GM10266 (cell line): ENCODE data around the gene GDF10.

Source experiments
- DNase-seq: peaks from one replicate; pipeline ENCODE4 v3.0.0; 2012; ENCODE audit errors: extremely low spot score
- TF ChIP-seq, protein P1 (sequence below): IDR thresholded peaks from 2 replicates; pipeline ENCODE4 v1.5.1; 2012; ENCODE audit warnings: mild to moderate bottlenecking, low read depth; ENCODE audit not compliant: control insufficient read depth, insufficient read depth; ENCODE audit errors: missing control alignments

GDF10 gene

DNA sequence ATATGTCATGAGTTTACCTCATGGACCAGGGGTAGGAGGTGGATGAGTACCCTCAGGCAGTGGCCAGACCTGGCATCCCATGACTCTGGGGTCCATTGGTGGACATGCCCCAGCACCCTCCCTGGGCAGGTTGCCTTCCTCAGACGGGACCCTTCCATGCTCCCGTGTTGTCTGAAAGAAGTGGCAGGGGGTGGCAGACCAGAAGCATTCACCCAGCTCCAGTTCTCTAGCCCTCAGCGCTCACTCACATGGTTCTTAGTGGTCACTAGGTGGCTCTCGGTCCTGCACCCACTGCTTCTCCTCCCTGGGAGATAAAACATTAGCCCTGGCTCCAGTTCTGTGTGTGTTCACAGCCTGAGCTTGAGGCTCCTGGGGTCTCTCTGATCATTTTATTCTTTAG is 54.2 kb downstream of the GDF10 start:
- no peak for DNase-seq
- TF ChIP-seq, protein P1, sequence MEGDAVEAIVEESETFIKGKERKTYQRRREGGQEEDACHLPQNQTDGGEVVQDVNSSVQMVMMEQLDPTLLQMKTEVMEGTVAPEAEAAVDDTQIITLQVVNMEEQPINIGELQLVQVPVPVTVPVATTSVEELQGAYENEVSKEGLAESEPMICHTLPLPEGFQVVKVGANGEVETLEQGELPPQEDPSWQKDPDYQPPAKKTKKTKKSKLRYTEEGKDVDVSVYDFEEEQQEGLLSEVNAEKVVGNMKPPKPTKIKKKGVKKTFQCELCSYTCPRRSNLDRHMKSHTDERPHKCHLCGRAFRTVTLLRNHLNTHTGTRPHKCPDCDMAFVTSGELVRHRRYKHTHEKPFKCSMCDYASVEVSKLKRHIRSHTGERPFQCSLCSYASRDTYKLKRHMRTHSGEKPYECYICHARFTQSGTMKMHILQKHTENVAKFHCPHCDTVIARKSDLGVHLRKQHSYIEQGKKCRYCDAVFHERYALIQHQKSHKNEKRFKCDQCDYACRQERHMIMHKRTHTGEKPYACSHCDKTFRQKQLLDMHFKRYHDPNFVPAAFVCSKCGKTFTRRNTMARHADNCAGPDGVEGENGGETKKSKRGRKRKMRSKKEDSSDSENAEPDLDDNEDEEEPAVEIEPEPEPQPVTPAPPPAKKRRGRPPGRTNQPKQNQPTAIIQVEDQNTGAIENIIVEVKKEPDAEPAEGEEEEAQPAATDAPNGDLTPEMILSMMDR = no peak

GRCh38 chr10:47354900-47355299 is 54.9 kb downstream of the GDF10 start:
- no peak for DNase-seq
- TF ChIP-seq, protein P1 = no peak

DNA sequence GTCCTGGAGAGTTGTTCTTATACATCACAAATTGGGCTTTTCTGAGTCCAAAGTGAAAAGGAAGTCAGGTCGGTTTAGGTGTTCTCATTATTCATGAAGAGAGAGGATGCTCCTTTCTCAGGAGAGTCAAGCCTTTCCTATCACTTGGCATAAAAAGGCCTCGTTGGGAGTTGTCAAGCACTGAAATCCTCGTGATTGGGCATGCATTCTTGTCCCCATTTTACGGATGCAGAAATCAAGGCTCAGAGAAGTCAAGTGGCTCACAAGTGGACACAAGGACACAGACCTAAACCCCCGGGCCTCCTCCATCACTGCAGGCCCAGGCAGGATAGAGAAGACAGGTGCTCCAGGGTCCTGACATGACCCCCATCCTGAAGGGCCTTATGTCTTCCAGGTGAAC is 56.7 kb downstream of the GDF10 start:
- no peak for DNase-seq
- TF ChIP-seq, protein P1 = no peak

GRCh38 chr10:47357131-47357582 is 57.2 kb downstream of the GDF10 start:
- TF ChIP-seq, protein P1 = no peak
- no peak for DNase-seq

DNA sequence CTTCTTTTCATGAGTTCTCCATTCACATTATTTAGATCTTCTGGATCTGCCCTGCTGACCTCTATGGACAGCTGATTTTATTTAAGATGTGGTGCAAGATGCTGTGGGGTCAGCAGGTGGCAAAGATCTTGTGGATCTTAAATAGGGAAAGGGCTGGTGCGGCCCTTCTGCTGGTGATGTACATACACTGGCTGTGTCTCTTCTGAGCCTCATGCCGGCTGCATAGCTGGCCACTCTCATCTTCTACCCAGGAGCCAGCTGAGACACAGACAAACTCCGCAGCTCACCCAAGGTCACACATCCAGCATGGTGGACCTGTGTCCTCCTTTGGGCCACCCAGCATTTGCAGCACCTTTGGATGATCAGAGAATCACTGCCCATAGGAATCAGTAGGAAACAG is 57.9 kb downstream of the GDF10 start:
- TF ChIP-seq, protein P1 = no peak

GRCh38 chr10:47358457-47358856 is 58.5 kb downstream of the GDF10 start:
- TF ChIP-seq, protein P1 = no peak
- DNase-seq = no peak

More for the DNA sequence above, 57.9 kb downstream of the GDF10 start:
- no peak for DNase-seq

DNA sequence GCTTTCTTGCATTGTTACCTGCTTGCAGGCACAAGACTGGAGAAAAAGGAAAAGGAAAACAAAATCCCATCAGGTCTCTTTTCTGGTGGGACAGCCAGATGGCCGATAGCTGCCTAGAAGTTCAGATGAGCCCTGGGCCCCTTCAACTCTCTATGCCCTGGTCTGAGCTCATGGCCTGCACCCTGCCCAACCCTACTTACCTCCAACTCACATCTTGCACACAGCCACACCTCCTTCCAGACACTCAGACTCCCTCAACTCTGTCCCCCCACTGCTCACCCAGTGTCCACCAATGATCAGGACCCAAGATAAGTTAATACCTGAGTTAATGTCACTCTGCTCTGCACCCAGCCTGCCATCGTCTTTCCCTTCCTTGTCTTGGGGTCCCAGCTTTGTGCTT is 59.1 kb downstream of the GDF10 start:
- TF ChIP-seq, protein P1 = no peak

More for the DNA sequence above, 59.1 kb downstream of the GDF10 start:
- DNase-seq = no peak
